ENCODE results near the gene DCN. TPM values are rescaled to one million over a fixed set of nuclear protein-coding genes. Genes with fewer than 3 reads are reported as not detected.
A peak's percentile ranks its signal among the peaks of the same experiment; 100 is the strongest.

DCN gene
- total RNA-seq, 1 donor from 2014 or later = 0.57 TPM

- Histone ChIP-seq H3K9ac (ENCODE audit: low read length) (peak overlapping the region; percentile 49), H4K20me1 (ENCODE audit: insufficient read depth, low read length) (no peaks in the 10 kb centered on the region), H3K79me2 (ENCODE audit: insufficient read depth, low read length) (no peaks in the 10 kb centered on the region), H2AFZ (ENCODE audit: low read depth, low read length) (no peak overlapping the region), H3K4me2 (ENCODE audit: low read length) (peak overlapping the region; percentile 73), H3K36me3 (ENCODE audit: insufficient read depth, low read length) (no peaks in the 10 kb centered on the region), H3K4me3 (ENCODE audit: insufficient read depth, low read depth, low read length) (peak overlapping the region; percentile 40), H3K9me3 (ENCODE audit: insufficient read depth, low read depth, low read length) (no peaks in the 10 kb centered on the region), H3K27ac (ENCODE audit: low read depth, low read length) (peak overlapping the region; percentile 14), H3K4me1 (ENCODE audit: insufficient read depth, low read length) (peaks cover 16% of the 10 kb centered on the region), H3K27me3 (ENCODE audit: insufficient read depth, low read length) (no peaks in the 10 kb centered on the region)
- Mint-ChIP-seq H3K27me3 (ENCODE audit: low read depth, unreplicated experiment) (no peaks in the 10 kb centered on the region), H3K4me1 (ENCODE audit: low read depth, unreplicated experiment) (peaks cover 5% of the 10 kb centered on the region), H3K27ac (ENCODE audit: unreplicated experiment) (no peak overlapping the region), H3K36me3 (ENCODE audit: low read depth, unreplicated experiment) (no peaks in the 10 kb centered on the region), H3K9me3 (ENCODE audit: unreplicated experiment) (no peaks in the 10 kb centered on the region), H3K4me3 (ENCODE audit: unreplicated experiment) (no peak overlapping the region)
- peak; percentile 56 for FAIRE-seq
- TF ChIP-seq EZH2 (IDR thresholded peaks at IDR 0.05; ENCODE audit: insufficient read depth, low read length) (no peak), CTCF (IDR thresholded peaks at IDR 0.05; ENCODE audit: insufficient read depth, low read depth, low read length) (no peak)
- peak; percentile 83 for DNase-seq (ENCODE audit: low read depth)
These were observed 1.8 kb downstream of the DCN start for GRCh38 chr12:91180582-91181395.

DNA sequence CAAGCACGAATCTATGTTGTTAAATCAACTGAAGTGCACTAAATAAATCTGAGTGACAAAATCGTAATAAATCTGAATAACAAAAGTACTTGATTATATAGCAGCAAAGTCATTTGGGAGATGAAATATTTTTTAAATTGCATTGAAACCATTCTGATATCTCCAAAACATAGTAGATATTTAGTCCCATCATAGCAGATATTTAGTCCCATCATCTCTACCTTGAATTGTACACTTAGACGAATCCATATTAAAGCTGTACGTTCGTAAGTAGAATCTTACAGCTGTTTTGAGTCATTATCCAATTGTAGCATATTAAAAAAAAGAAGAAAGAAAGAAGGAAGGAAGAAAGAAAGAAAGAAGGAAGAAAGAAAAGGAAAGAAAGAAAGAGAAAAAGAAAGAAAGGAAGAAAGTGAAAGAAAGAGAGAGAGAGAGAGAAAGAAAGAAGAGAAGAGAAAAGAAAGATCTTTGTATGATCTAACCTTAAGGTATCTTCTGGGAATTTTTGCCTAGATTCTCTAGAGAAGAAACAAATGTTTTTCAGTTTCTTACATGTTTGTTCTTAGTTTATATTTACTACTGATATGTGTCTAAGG is 2.6 kb downstream of the DCN start:
- Histone ChIP-seq H3K9me3 (ENCODE audit: insufficient read depth, low read depth, low read length) (no peaks in the 10 kb centered on the region), H3K4me3 (ENCODE audit: insufficient read depth, low read depth, low read length) (peak overlapping the region; percentile 40), H3K79me2 (ENCODE audit: insufficient read depth, low read length) (no peaks in the 10 kb centered on the region), H2AFZ (ENCODE audit: low read depth, low read length) (no peak overlapping the region), H3K4me1 (ENCODE audit: insufficient read depth, low read length) (peaks cover 16% of the 10 kb centered on the region), H3K9ac (ENCODE audit: low read length) (peak overlapping the region; percentile 49), H3K27ac (ENCODE audit: low read depth, low read length) (no peak overlapping the region), H3K4me2 (ENCODE audit: low read length) (peak overlapping the region; percentile 73), H3K27me3 (ENCODE audit: insufficient read depth, low read length) (no peaks in the 10 kb centered on the region), H3K36me3 (ENCODE audit: insufficient read depth, low read length) (no peaks in the 10 kb centered on the region), H4K20me1 (ENCODE audit: insufficient read depth, low read length) (no peaks in the 10 kb centered on the region)
- no peaks in the 10 kb centered on the region for H3K9me3 Mint-ChIP-seq (ENCODE audit: unreplicated experiment)
- FAIRE-seq (no peak), DNase-seq (ENCODE audit: low read depth) (no peak)
- no peaks in the 10 kb centered on the region for H3K27me3 Mint-ChIP-seq (ENCODE audit: low read depth, unreplicated experiment)
- no peak overlapping the region for H3K27ac Mint-ChIP-seq (ENCODE audit: unreplicated experiment)
- H3K4me3 Mint-ChIP-seq (ENCODE audit: unreplicated experiment) = no peak overlapping the region
- H3K4me1 Mint-ChIP-seq (ENCODE audit: low read depth, unreplicated experiment) = peaks cover under 1% of the 10 kb centered on the region
- H3K36me3 Mint-ChIP-seq (ENCODE audit: low read depth, unreplicated experiment) = no peaks in the 10 kb centered on the region
- TF ChIP-seq EZH2 (IDR thresholded peaks at IDR 0.05; ENCODE audit: insufficient read depth, low read length) (no peak), CTCF (IDR thresholded peaks at IDR 0.05; ENCODE audit: insufficient read depth, low read depth, low read length) (no peak)

DNA sequence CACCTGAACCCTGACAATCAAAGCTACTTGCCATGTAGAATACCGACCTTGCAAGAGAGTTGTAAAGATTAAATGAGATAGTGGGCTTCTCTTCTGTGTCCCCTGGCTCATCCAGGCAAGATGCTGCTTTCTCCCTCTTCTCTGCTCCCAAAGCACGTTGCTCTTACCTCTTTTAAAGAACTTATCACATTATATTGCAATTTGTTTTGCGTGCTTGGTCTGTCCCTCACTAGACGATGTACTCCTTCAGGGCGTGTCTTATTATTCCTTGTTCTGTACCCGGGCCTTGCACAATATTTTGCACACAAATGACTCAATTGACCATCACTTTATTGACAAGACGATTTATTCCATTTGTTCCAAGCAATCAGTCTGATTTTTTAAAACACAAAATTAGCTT is 3.3 kb downstream of the DCN start:
- Histone ChIP-seq H3K9ac (ENCODE audit: low read length) (no peak overlapping the region), H3K4me2 (ENCODE audit: low read length) (peak overlapping the region; percentile 48)

More for the DNA sequence above, 3.3 kb downstream of the DCN start:
- Histone ChIP-seq H3K27me3 (ENCODE audit: insufficient read depth, low read length) (no peaks in the 10 kb centered on the region), H4K20me1 (ENCODE audit: insufficient read depth, low read length) (no peaks in the 10 kb centered on the region), H3K4me3 (ENCODE audit: insufficient read depth, low read depth, low read length) (no peak overlapping the region), H3K79me2 (ENCODE audit: insufficient read depth, low read length) (no peaks in the 10 kb centered on the region), H2AFZ (ENCODE audit: low read depth, low read length) (no peak overlapping the region), H3K4me1 (ENCODE audit: insufficient read depth, low read length) (peaks cover 16% of the 10 kb centered on the region), H3K9me3 (ENCODE audit: insufficient read depth, low read depth, low read length) (no peaks in the 10 kb centered on the region), H3K27ac (ENCODE audit: low read depth, low read length) (no peak overlapping the region), H3K36me3 (ENCODE audit: insufficient read depth, low read length) (no peaks in the 10 kb centered on the region)
- no peaks in the 10 kb centered on the region for H3K36me3 Mint-ChIP-seq (ENCODE audit: low read depth, unreplicated experiment)
- FAIRE-seq (peak; percentile 20), DNase-seq (ENCODE audit: low read depth) (no peak)
- H3K27ac Mint-ChIP-seq (ENCODE audit: unreplicated experiment) = no peak overlapping the region
- no peaks in the 10 kb centered on the region for H3K27me3 Mint-ChIP-seq (ENCODE audit: low read depth, unreplicated experiment)
- H3K4me3 Mint-ChIP-seq (ENCODE audit: unreplicated experiment) = no peak overlapping the region
- H3K9me3 Mint-ChIP-seq (ENCODE audit: unreplicated experiment) = no peaks in the 10 kb centered on the region
- H3K4me1 Mint-ChIP-seq (ENCODE audit: low read depth, unreplicated experiment) = no peaks in the 10 kb centered on the region
- TF ChIP-seq EZH2 (IDR thresholded peaks at IDR 0.05; ENCODE audit: insufficient read depth, low read length) (no peak), CTCF (IDR thresholded peaks at IDR 0.05; ENCODE audit: insufficient read depth, low read depth, low read length) (no peak)

Measured in astrocyte (in vitro differentiated cells and primary cell).